D721Med (cell line): Measurements from ENCODE around the gene KCTD1.

Experiments used
- DNase-seq: peaks from one replicate; pipeline ENCODE4 v3.0.0; 2011; ENCODE audit warnings: low spot score; ENCODE audit not compliant: insufficient read length
- FAIRE-seq: peaks from 2 replicates; lab custom pipeline; 2011; peaks lifted over from hg19 to GRCh38; lab: Jason Lieb, UNC
- CTCF ChIP-seq: IDR thresholded peaks from 2 replicates; pipeline ENCODE4 v1.5.1; 2012; ENCODE audit warnings: mild to moderate bottlenecking, control low read depth; ENCODE audit not compliant: insufficient read depth; ENCODE audit errors: missing control alignments

KCTD1 gene

GRCh38 chr18:26548415-26549262, at the start of gene KCTD1:
Gene KCTD1, minus strand, starts transcription at chr18:26548553. Its CDS starts 17 bp downstream, at chr18:26548536.
- DNase-seq, result peak; percentile 95
- FAIRE-seq, result no peak
- TF ChIP-seq CTCF, result no peak

GRCh38 chr18:26593365-26594320, 45.3 kb upstream of the KCTD1 start:
- DNase-seq (no peak), FAIRE-seq (no peak)
- no peak for TF ChIP-seq CTCF

- TF ChIP-seq CTCF, result no peak
- DNase-seq (no peak), FAIRE-seq (no peak)
Measured at GRCh38 chr18:26584745-26585144, 36.4 kb upstream of the KCTD1 start.

GRCh38 chr18:26579941-26580618, 31.7 kb upstream of the KCTD1 start:
- DNase-seq (no peak), FAIRE-seq (no peak)
- TF ChIP-seq CTCF, result no peak

GRCh38 chr18:26575865-26576217, 27.5 kb upstream of the KCTD1 start:
- DNase-seq (no peak), FAIRE-seq (no peak)
- TF ChIP-seq CTCF, result no peak

GRCh38 chr18:26574958-26575864, 26.9 kb upstream of the KCTD1 start:
- FAIRE-seq (peak; percentile 25), DNase-seq (no peak)
- no peak for TF ChIP-seq CTCF
